Measurements from ENCODE around the gene PLD6.
"Not testable (repeated sequence)": the region's sequence is repeated elsewhere in the genome, so short reads cannot be mapped to it uniquely, and the experiment has no call there.

PLD6 gene, protein sequence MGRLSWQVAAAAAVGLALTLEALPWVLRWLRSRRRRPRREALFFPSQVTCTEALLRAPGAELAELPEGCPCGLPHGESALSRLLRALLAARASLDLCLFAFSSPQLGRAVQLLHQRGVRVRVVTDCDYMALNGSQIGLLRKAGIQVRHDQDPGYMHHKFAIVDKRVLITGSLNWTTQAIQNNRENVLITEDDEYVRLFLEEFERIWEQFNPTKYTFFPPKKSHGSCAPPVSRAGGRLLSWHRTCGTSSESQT

DNA sequence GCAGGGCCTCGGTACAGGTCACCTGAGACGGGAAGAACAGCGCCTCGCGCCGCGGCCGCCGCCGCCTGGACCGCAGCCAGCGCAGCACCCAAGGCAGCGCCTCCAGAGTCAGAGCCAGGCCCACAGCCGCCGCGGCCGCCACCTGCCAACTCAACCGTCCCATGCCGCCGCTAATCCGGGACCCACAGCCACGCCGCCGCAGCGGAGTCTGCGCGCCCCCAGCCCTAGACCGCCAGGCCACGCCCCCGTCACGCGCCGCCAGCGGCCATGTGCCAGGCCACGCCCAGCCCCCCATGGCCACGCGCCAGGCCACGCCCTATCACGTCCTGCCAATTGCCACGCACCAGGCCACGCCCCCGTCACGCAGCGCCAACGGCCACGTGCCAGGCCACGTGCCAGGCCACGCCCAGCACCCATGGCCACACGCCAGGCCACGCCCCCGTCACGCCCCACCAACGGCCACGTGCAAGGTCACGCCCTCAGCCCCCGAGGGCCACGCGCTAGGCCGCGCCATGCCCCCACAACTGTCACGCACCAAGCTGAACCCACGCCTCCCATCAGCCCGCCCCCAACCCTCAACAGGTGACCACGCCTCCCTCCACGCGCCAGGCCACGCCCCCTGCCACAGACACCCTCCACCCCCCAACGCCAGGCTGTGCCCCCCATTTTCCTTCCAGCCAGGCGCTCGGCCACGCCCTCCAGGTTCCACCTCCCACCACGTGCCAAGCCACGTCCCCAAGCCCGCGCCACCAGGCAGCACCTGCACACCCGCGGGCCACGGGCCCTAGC, at the start of gene PLD6:
TSS of gene PLD6 (minus strand) at position 210 of the 789 bp plus-strand sequence. CDS start at position 163, 47 bp downstream.
- DNase-seq (ENCODE audit: low spot score) = peak; percentile 85

DNA sequence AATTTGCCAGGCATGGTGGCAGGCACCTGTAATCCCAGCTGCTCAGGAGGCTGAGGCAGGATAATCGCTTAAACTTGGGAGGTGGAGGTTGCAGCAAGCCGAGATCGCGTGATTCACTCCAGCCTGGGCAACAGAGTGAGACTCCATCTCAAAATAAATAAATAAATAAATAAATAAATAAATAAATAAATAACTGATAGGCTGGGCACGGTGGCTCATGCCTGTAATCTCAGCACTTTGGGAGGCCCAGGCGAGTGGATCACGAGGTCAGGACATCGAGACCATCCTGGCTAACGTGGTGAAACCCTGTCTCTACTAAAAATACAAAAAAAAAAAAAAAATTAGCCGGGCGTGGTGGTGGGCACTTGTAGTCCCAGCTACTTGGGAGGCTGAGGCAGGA, 49.6 kb upstream of the PLD6 start:
- not testable (repeated sequence) for DNase-seq (ENCODE audit: low spot score)

DNA sequence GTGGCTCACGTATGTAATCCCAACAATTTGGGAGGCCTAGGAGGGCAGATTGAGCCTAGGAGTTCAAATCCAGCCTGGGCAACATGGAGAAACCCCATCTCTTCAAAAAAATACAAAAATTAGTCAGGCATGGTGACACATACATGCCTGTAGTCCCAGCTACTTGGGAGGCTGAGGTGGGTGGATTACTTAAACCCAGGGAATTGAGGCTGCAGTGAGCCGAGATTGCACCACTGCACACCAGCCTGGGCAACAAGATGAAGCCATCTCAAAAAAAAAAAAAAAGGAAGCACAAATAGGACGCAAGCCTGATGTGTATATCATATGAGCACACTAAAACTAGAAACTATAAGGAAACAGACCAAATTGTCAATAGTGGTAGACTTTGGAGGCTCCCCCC, 47.9 kb upstream of the PLD6 start:
- no peak for DNase-seq (ENCODE audit: low spot score)

DNA sequence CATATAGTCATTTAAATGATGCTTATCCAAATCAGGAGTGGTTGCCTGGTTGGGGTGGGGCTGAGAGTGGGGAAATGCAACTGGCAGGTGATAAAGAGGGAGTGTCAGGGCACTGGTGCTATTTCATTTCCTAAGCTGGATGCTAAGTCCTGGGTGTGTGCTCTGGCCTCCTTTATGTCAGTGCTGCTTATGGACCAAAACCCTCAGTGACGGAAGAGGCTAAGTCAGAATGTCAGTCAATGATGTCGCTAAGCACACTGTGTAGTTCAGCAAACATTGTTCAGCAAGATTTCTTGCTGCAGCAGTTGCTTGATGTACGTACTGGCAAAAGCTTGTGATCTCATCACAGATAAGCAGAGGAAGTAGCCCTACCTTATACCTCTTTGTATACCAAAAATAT, 47.3 kb upstream of the PLD6 start:
- no peak for DNase-seq (ENCODE audit: low spot score)

DNA sequence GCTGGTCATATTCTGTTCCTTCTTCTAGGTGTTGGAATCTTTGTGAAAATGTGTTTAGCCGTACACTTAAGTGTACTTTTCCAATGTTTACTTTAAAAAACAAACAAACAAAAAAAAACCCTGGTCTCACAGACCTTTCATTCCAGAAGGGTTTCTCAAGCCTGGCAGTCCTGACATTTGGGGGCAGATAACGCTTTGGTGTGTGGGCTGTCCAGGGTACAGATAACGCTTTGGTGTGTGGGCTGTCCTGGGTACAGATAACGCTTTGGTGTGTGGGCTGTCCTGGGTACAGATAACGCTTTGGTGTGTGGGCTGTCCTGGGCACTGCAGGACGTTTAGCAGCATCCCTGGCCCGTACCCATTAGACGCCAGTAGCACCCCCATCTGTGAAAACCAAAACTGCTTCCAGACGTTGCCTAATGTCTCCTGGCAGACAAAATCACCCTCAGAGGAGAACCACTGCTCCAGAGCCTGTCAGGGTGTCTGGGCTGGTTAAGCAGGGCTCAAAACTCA, 46.1 kb upstream of the PLD6 start:
- DNase-seq (ENCODE audit: low spot score) = no peak

DNA sequence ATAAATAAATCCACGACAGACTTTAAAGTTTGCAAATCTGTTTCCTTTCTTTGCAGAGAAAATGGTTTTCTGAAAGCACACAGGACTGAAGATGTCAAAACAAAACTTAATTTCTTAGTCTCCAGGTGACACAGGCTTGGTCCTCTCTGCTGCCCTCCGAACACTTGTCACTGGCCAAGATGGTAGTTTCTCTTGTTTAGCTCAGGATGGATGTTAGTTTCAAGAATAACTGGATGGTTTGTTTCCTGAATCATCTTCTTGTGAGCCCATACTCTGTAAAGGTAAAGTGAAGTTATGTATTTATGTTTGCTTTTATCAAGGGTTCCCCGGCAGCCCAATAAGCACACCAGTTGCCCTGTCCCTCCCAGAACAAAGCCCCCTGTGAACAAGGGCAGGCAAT, 40.7 kb upstream of the PLD6 start:
- DNase-seq (ENCODE audit: low spot score) = no peak

DNA sequence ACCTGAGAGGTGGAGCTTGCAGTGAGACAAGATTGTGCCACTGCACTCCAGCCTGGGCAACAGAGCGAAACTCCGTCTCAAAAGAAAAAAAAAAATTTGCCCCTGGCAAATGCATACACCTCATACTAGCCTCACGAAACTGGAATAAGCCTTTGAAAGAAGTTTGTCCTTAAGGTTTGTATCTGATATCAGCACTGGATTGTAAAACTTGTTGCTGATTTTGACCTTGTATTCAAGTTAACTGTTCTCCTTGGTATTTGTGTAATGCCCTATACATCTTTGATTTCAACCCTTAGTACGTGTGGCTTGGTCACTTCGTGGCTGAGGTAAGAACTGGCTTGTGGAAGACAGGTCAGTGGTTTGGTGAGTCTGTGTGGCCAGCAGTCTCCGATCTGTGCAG, 37.0 kb upstream of the PLD6 start:
- DNase-seq (ENCODE audit: low spot score) = no peak

DNA sequence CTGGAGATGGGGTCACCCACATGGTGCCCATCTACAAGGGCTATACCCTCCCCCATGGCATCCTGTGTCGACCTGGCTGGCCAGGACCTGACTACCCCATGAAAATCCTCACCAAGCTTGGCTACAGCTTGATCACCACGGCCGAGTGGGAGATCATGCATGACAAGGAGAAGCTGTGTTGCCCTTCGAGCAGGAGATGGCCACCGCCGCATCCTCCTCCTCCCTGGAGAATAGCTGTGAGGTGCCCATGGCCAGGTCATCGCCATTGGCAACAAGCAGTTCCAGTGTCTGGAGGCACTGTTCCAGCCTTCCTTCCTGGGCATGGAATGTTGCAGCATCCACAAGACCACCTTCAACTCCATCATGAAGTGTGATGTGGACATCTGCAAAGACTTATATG, 36.1 kb upstream of the PLD6 start:
- DNase-seq (ENCODE audit: low spot score) = no peak

DNA sequence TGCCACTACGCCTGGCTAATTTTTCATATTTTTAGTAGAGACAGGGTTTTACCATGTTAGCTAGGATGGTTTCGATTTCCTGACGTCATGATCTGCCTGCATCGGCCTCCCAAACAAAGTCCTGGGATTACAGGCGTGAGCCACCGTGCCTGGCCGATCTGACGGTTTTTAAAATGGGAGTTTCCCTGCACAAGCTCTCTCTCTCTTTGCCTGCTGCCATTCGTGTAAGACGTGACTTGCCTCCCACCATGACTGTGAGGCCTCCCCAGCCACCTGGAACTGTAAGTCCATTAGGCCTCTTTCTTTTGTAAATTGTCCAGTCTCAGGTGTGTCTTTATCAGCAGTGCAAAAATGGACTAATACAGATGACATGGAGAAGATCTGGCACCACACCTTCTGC, 35.5 kb upstream of the PLD6 start:
- no peak for DNase-seq (ENCODE audit: low spot score)

DNA sequence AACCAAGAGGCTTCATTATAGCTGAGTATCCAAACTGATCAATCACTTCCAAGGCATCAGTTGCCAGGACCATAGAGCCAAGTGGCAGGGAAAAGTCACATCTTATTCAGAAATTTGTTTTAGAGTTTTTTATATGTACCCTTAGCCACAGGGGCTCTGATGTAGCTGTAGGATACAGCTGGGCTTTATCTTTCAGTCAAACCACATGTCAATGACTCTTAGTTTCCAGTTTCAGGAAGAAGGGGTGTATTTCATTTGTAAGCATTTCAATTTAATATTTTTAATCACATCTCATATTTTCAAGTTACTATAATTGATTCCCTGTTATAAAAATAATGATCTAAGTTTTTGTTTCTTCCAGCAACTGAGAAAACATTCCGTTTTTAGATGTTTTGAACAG, 33.7 kb upstream of the PLD6 start:
- DNase-seq (ENCODE audit: low spot score) = no peak

DNA sequence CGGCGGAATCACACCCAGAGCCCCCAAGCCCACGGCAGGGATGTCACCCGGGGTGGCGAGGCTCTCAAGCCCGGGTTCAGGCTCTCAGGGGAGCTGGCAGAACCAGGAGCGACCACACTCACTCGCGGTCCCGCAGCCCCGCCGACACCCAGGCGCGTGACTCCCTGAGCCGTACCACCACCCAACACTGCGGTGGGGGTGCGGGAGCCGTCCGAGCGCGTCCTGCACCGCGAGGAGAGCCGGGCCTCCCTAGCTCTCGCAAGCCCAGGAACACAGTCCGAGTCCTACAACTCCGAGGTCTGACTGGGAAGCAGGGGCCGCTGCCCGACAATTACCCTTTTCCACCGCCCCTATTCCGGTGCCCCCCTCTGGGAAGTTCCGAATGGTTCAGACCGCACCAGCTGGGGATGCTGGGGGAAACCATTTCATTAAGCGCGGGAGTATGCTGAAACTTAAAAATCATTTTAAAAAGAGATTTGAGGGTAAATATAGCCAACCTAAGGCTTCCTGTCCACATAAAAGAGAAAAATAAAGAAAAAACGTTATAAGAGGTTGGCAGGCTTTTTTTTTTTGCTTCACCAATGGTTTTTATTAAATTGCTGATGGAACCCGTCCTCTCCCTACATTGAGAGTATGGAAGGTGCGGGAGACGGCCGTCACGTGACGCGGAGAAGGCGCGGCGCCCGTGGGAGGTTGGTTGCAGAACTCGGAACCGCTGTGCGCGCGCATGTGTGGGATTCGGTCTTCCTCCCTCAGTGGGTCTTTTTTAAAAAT, 31.1 kb upstream of the PLD6 start, which contains the start of gene FLCN:
TSS of gene FLCN (minus strand) at position 143 of the 774 bp plus-strand sequence. CDS start 9,031 bp downstream, outside the sequence.
- DNase-seq (ENCODE audit: low spot score) = peak; percentile 89

DNA sequence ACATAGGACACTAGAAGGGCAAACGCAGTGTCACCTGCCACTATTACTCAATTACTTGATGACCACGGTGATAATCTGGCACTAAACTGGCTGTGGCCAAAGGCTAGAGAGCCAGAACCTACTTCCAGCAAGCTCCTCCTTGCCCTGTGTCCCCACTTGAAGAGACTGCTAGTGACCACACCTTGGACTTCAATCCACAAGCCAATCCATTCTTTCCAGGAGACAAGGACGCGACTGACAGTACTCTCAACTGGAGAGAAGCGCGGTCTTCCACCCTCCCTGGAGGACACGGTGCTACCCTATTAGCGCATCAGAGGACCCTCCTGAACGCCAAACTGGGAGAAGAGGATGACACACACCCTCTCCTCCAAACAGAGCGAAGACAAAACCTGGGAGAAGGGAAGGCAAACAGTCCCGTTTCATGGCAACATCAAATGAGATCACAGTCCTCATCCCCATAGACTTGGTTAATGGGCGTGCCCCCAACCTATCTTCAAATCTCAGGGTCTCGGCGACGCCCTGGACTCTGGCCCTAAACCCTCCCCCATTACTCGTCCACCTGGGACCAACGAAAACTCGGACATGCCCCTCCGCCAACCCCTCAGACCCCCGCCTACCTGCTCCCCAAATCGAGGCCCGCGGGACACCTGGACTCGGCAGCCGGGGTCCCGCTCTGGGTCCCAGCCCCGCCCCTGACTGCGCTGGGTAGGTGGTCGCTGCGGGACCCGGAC, 30.3 kb upstream of the PLD6 start:
- peak; percentile 59 for DNase-seq (ENCODE audit: low spot score)

DNA sequence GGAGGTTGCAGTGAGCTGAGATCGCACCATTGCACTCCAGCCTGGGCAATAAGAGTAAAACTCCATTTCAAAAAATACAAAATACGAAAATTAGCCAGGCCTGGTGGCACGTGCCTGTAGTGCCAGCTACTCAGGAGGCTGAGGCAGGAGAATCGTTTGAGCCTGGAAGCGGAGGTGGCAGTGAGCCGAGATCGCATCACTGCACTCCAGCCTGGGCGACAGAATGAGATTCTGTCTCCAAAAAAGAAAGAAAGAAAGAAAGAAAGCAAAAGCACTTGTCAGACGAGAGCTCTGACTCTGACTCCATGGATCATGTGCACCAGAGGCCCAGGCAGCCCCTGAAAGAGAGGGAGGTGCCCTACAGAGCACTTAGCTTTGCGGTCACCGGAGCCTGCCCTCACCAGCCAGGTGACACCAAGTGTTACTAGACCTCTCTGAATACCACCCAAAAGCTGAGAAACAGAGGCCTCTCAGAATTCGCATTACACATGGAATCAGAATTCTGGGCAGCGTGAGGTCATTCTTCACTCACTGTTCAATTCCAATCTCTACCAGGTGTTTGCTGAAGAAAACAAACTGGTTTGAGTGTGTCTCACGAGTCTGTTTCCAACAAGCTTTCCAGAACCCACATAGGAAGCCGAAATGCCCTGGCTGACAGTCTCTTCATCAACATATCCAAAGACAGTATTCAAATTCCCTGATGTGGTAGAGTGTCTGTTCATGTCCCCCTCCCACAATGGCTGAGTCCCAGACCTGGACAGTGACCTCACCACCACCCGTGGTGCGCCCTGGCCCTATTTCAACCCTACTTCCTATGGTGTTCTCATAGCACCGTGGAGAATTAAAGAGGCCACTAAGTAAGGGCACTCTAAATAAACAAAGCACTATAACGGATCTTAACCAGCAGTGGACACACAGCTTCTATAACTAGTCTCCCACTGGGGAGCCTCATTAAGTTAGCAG, 29.4 kb upstream of the PLD6 start:
- DNase-seq (ENCODE audit: low spot score) = peak; percentile 84

DNA sequence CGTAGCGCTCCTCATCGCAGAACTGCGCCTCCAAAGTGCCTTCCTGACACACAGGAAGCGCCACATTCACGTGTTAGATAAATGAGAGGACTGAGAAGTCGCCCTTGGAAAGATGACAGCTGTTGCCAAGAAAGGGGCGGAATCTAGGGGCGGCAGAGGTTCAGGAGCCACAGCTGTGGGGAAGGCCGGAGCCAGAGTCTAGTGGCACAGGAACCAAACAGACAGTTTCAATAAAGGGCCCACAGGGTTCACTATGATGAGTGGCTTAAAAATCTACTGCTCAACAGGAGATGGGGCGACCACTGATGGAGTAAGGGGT, 26.1 kb upstream of the PLD6 start:
- DNase-seq (ENCODE audit: low spot score) = no peak

DNA sequence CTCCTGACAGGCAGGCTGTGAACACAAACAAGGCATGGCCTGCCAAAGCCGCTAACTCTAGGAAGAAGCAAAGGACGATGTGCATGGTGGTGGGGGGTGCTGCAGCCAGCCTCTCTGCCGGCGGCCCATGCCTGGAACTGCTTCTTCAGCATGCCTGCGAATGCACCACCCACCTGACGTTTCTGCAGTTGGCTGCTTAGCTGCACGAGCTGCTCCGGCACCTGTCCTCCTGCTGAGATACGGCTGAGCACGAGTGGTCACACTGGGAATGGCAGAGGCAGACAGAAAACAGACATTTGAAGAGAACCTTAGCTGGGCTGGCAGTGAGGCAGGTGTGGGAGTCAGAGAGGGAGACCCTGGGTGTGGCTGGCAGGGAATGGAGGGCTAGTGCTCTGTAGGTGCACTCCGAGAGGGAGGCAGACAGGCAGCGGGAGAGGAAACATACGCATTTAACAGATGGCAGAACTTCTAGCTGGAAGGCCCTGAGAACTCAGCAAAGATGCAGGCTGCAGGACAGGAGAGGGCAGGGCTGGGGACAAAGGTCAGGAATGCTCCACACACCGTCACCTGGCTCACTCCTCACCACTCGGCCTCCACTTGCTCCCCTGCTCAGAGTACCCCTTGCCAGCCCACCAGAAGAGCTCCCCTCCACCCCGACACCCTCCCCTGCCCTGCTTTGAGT, 25.6 kb upstream of the PLD6 start:
- DNase-seq (ENCODE audit: low spot score) = no peak

DNA sequence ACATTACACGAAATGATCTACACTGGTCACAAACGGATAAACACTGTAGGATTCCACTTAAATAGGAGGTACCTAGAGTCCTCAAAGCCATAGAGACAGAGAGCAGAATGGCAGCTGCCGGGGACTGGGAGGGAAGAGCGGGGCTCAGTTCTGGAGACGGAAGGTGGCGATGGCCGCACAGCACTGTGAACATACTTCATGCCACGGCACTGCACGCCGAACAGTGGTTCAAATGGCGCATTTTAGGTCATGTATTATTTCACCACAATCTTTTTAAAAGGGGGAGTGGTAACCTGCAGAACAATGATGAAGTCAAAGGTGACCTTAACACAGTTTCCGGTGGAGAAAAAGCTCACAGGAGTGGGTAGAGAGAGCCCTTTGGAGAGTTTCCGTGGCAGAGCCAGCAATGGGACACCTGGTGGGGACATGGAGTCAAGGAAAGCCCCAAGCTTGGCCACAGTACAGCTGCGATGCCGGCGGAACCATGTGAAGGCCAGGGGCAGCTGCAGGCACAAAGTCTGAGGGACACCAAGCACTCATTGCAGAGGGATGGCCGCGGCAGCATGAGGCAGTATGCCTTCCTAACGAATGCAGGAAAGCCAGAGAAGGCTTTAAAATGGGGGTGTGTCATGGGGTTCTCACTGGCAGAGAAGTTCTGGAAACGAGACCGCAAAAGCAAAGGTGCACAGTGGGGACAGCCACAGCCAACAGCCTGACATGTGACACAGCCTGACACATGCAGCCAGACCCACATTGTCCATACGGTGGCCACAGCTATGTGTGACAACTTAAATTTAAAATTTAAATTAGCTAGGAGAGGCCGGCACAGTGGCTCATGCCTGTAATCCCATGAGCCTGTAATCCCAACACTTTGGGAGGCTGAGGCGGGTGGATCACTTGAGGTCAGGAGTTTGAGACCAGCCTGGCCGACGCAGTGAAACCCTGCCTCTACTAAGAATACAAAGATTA, 23.6 kb upstream of the PLD6 start:
- DNase-seq (ENCODE audit: low spot score) = no peak

DNA sequence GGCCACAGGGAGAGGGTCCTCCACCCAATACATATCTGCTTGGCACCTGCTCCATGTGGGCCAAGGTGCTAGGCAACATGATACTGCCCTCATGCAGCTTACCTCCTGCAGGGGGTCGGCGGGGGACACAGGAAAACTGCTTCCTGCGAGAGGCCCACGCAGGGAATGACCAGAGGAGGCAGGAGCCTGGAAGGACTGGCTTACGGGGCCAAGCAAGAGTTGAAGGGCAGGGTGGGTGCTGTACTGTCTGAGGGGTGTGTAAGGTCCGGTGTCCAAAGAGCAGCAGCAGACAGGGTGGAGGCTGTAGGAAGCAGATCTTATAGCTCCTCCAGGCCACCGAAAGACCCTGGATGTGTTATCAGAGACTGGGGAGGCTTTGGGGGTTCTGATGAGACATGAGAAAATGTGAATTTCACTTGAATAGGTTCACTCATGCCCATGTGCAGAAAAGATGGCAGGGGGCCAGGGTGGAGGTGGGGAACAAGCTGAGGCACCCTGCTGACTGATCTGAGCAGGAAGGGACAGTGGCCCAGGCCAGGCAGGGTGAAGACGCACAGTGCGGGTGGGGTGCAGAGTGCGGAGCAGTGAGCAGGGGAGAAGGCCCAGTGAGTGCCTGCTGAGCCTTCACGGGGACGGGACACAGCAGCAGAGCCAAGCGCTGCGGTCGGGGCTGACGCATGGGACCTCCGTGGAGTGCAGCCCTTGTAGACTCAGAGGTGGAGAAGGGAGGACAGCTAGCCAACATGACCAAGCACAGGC, 22.6 kb upstream of the PLD6 start:
- no peak for DNase-seq (ENCODE audit: low spot score)

All from kidney tubule cell (primary cell).